ENCODE measurements around the gene HMMR. TPM values are rescaled to one million over a fixed set of nuclear protein-coding genes. Genes with fewer than 3 reads are reported as not detected.
A peak's percentile ranks its signal among the peaks of the same experiment; 100 is the strongest.

Gene HMMR
- total and polyA plus RNA-seq, 11 donors = 0.15 to 6.6 (median 0.97) TPM; not detected in 1

- 92 to 100% (median 97%) methylated on average over 1 of the region's 1 CpG for WGBS, 4 donors
- no peaks in the 10 kb centered on the region for H3K4me1 ChIP-seq
- H3K9me3 ChIP-seq = no peaks in the 10 kb centered on the region
- TF ChIP-seq POLR2A (IDR thresholded peaks at IDR 0.05) (no peak), CTCF (IDR thresholded peaks at IDR 0.05) (no peak)
- no peak for DNase-seq
- no peak for ATAC-seq
- peaks cover 0 to 2% (median 0%) of the 10 kb centered on the region in 9 donors for H3K36me3 ChIP-seq
- no peak overlapping the region for H3K27ac ChIP-seq
- intact Hi-C loops (cut with DNase I) = loop anchor here in 1 of 10 donors (10.0 kb wide), 1 partner anchor 51 kb away; no protein-coding TSS in a partner anchor
- no peaks in the 10 kb centered on the region for H3K27me3 ChIP-seq
- H3K4me3 ChIP-seq = no peak overlapping the region
These were observed 35.9 kb downstream of the HMMR start for GRCh38 chr5:163496286-163496685.

- Histone ChIP-seq H3K4me3 (no peak overlapping the region), H3K4me1 (peaks cover 0 to 3% (median under 1%) of the 10 kb centered on the region in 12 donors), H3K36me3 (no peaks in the 10 kb centered on the region), H3K9me3 (no peaks in the 10 kb centered on the region), H3K27me3 (no peaks in the 10 kb centered on the region), H3K27ac (no peak overlapping the region)
- ATAC-seq = no peak
- TF ChIP-seq POLR2A (IDR thresholded peaks at IDR 0.05) = no peak
- TF ChIP-seq CTCF (IDR thresholded peaks at IDR 0.05) = no peak
- no peak for DNase-seq
- intact Hi-C loops (cut with DNase I) = loop anchor here in 1 of 10 donors (10.0 kb wide), 1 partner anchor 53 kb away; no protein-coding TSS in a partner anchor
- 88 to 91% (median 89%) methylated on average over 3 of the region's 3 CpGs for WGBS, 4 donors
These were observed 36.9 kb downstream of the HMMR start for GRCh38 chr5:163497315-163497714.

GRCh38 chr5:163498886-163499285 lies 38.5 kb downstream of the HMMR start:
- TF ChIP-seq POLR2A (IDR thresholded peaks at IDR 0.05) = no peak
- TF ChIP-seq CTCF (IDR thresholded peaks at IDR 0.05) = no peak
- intact Hi-C loops (cut with DNase I) = loop anchor here in 1 of 10 donors (10.0 kb wide), 1 partner anchor 54 kb away; no protein-coding TSS in a partner anchor
- H3K27ac ChIP-seq = no peak overlapping the region
- 85 to 100% (median 90%) methylated on average over 1 of the region's 1 CpG for WGBS, 4 donors
- ATAC-seq (no peak), DNase-seq (no peak)
- H3K4me3 ChIP-seq = no peak overlapping the region
- no peaks in the 10 kb centered on the region for H3K9me3 ChIP-seq
- H3K27me3 ChIP-seq = no peaks in the 10 kb centered on the region
- peaks cover 0 to 16% (median 7%) of the 10 kb centered on the region in 12 donors for H3K4me1 ChIP-seq
- no peaks in the 10 kb centered on the region for H3K36me3 ChIP-seq

- Histone ChIP-seq H3K36me3 (no peaks in the 10 kb centered on the region), H3K4me1 (peaks cover 1 to 30% (median 18%) of the 10 kb centered on the region in 12 donors), H3K4me3 (peak overlapping the region in 11 of 12 donors; percentile 56 to 90 (median 77)), H3K9me3 (no peaks in the 10 kb centered on the region), H3K27ac (peak overlapping the region in 11 of 12 donors; percentile 89 to 99 (median 96)), H3K27me3 (no peaks in the 10 kb centered on the region)
- no peak for DNase-seq
- no peak for ATAC-seq
- WGBS, 4 donors = 49 to 63% (median 53%) methylated on average over 8 of the region's 8 CpGs
- intact Hi-C loops (cut with DNase I) = loop anchor here in 5 of 10 donors (2.0 to 5.0 kb wide), 2 partner anchors 40 to 42 kb away; partner anchors contain the start of genes HMMR (in 5 of the 5) and NUDCD2 (in 5 of the 5)
- TF ChIP-seq CTCF (IDR thresholded peaks at IDR 0.05) (no peak), POLR2A (IDR thresholded peaks at IDR 0.05) (no peak)
These were observed 42.1 kb downstream of the HMMR start for GRCh38 chr5:163502521-163502920.

All from heart left ventricle (tissue), 16 donors.